TTC549 (cell line): Measurements from ENCODE around the gene SEMA4D.

Source experiments
- FAIRE-seq: peaks from 2 replicates; lab custom pipeline; 2012; peaks lifted over from hg19 to GRCh38; lab: Jason Lieb, UNC

SEMA4D gene

DNA sequence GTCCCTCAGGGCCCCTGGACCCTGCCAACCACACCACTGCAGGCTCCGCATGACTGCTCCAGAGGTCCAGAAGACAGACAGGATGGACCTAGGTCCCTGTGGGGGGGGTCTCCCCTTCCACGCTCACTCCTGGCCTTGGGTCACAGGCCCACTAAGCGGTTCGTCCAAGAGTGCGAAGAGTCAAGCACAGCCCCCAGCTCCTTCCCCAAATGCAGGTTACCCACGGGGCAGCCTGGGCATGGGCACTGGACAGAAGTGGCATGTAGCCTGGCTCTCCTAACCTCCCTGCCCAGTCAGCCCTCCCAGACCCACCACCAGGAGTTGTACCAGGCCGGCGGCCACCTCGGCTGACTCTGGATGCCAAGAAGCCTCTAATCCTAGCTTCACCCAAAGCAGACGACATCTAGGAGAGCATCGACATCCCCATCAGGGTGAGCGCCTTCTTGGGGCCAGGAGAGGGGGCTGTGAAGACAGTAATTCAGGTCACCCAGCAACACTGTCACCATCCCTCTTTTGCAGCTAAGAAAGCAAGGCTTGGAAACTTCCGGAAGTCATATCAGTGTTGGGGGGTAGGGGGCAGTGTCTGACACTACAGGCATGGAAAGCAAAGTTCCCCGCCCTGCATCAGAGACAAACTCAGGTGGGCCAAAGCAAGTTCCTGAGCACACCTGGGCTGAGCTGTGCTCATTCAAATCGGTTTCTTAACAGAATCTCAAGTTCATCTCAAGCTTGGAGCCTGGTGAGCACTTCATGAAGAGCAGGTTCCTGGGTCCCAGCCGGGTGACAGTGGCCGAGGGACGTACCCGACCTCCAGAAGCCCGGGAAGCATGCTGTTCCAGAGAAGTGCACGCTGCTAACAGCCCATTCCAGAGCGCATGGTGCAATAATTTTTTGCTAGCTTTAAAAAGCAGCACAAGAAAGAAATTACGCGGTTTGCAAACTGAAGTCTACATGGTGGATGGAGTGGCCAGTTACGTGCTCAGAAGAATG, 68.7 kb downstream of the SEMA4D start:
- no peak for FAIRE-seq

- FAIRE-seq, result no peak
Measured at GRCh38 chr9:89428222-89428761, 69.6 kb downstream of the SEMA4D start.

DNA sequence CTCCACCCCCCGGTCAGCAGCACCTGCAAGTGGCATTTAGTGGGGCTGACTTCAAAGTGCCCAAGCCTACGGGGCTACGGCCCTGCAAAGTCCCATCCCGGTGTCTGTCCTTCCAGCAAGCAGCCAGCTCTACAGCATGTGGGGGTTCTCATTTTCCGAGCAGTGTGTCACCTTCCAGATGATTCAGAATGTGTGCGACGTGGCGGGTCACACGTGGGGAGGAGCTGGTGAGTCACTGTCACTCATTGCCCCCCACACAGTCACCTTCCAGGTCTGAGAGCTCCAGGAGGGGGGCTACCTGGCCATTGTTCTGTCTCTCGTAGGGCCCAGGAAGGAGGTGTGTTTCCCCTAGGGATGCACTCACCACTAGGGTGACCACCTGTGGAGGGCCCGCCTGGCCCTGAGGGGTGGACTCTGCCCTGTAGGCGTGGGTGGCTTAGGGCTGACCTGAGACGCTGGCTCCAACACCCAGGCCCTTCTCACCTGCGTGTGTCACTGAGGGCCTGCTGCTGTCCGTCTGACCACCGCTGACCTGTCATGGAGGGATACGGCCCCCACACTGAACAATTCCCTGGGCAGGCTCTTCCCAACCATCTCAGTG, 70.2 kb downstream of the SEMA4D start:
- no peak for FAIRE-seq

DNA sequence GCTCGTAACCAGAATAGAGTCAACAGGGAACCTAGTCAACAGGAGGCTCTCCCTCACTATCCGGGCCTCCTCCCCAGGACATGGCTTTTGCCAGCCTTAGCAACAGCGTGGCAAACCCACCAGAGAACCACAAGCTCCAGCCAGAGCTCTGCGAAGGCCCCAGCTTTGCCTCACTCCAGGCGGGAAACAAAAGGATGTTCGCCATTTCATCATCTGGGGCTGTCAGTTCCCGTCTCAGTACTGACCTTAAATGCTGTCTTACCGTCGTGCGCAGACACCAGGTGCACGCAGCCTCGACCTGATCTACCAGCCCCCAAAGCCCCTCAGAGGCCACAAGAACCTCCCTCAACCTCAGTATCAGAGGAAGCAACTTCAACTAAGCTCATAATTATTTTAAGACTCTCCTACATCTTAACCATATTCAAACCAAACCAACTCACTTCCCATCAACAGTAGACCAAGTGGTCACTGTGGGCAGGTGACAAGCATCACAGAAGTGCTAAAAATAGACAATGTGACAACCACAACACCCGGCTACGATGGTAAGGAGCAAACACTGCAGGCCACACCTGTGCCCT, 71.4 kb downstream of the SEMA4D start:
- FAIRE-seq, result no peak

GRCh38 chr9:89425921-89426383, 72.0 kb downstream of the SEMA4D start:
- no peak for FAIRE-seq

GRCh38 chr9:89425024-89425805, 72.7 kb downstream of the SEMA4D start:
- no peak for FAIRE-seq

DNA sequence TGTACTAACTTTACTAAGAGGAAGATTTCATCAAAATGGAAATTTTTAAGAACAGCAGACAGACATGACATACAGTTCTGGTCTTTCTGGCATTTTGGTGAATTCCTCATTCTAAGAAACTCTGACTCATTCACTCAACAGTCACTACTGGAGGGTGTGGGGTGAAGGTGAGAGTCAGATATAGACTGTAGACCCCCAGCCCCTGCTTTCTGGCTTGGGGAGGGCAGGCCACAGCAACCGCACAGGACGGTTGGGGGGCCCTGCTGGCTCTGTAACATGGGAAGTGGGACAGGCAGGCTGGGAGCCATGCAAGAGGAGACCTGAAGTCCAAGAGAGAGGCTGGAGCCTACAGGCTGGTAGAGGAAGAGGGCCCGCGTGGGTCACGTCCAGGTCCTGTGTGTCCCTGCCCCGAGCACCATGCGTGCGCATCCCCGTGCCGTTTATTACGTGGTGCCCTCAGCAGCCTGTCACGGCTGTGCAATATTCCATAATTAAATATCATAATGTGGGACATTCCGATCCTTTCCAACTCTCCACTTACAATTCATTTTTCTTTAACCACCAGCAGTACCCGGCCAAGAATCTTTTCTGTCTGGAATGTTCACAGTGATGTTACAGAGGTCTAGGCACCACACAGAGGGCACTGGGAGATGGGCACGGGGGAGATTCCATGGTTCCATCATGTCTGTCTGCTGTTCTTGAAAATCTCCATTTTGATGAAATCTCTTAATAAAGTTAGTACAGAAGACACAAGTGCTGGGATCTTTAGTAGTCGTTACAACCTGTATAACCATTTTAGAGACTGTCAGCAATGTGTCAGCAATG, 75.5 kb downstream of the SEMA4D start:
- no peak for FAIRE-seq

GRCh38 chr9:89421595-89421994, 76.3 kb downstream of the SEMA4D start:
- FAIRE-seq, result no peak

DNA sequence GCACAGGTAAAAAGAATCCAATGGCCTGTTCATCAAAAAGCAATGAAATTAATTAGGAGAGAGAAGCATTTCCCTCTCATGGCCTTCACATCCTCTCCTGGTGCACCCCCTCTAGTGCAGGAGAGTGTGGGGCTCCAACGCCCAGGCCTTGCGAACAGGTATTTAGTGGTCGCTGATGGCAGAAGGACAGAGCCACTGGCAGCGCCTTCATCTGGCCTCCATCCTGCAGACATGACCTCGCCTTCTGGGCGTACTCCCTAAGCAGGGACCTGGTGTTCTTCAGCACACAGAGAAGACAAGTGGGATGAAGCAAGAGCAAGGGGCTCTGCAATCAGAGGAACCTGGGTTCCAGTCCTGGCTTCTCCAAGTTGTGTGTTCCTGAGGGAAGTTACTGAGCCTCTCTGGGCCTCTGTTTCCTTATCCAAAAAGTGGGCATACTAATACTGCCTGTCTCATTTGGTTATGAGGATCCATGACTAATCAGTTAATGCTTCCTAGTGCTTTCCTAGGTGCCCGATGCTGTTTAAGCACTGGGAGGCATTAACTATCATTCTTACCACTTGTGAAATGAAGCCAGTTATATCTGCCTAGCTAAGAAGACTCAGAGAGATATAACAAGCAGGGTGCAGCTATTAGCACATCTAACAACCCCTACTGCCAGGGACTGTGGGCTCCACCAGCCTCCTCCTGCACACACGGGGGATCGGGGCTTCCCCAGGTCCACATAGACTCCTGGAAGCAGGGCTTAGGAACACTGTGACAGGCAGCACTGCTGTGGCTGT, 77.3 kb downstream of the SEMA4D start:
- no peak for FAIRE-seq

- FAIRE-seq, result no peak
Measured at GRCh38 chr9:89419978-89420394, 77.9 kb downstream of the SEMA4D start.

DNA sequence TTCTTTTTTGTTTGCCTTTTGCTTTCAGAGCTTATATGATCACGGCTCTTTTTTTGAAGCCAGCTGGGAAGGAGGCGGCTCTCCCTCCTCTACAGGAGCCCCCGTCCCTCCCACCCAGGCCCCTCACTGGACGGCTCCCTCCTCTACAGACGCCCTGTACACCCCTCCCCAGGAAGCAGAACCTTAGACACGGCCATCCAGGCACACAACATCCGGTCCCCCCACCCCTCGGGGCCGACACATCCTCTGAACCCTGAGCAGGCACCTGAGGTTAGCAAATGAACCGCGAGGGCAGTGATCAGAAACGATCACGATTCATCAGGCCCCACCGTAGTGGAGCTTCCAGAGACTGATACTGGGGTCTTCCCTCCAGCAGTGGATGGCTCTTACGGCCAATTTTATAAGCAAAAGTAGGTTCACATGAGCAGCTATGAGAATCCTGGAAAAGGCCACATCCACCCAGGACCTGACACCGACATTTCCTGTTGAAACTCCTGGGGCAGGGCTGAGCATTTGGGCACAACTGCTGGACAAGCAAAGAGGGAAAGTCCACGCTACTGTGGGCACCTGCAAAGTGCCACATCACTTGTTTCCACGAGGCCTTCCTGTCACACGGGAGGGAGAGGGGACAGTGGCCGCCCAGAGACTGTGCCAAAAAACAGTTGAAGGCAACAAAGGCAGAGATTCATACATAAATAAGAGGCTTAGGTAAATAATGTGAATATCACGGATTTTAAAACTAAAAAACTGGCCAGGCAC, 78.9 kb downstream of the SEMA4D start:
- no peak for FAIRE-seq

DNA sequence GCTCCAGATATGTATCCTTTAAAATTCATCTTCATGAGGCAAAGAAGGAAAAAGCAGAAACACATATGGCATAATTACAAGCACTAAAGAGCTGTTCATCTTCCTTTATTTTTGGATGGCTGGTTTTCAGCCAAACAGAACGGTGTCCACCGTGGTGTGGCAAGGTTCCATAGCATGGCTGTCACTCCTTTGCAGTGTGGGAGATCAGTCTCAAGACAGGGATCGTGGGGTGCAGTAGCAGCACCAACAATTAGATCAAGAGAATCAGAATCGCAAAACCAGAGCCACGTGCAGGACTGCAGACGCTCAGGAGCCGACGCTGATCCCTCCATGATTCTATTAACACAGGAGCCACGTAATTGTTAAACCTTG, 79.5 kb downstream of the SEMA4D start:
- FAIRE-seq, result no peak

DNA sequence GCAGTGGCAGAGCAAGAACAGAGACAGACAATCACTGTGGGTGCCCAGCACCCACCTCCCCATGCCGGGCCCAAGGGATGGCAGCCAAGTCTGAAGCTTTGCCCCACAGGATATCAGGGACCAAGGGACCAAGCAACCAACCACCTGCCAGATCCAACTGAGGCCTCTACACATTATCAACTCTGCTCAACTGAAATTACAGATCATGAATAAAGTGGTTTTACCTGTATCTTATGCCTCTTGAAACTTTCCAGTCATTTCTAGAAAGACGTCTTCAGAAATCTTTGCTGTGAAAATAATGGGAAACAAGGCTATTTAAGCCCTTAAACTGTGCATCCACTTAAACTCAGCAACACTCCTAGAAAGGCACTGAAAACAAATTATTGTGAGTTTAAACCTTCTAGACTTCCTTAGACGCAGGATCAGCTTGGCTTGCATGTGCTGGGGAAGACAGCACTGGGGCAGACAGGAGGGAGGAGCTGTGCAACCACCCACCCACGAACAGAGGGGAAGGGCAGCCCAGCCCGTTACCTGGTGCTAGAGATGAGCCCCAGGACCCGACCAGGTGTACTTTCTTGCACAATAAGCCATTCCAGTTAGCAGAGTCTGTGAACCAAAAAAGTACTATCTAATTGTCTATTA, 80.0 kb downstream of the SEMA4D start:
- FAIRE-seq, result no peak

DNA sequence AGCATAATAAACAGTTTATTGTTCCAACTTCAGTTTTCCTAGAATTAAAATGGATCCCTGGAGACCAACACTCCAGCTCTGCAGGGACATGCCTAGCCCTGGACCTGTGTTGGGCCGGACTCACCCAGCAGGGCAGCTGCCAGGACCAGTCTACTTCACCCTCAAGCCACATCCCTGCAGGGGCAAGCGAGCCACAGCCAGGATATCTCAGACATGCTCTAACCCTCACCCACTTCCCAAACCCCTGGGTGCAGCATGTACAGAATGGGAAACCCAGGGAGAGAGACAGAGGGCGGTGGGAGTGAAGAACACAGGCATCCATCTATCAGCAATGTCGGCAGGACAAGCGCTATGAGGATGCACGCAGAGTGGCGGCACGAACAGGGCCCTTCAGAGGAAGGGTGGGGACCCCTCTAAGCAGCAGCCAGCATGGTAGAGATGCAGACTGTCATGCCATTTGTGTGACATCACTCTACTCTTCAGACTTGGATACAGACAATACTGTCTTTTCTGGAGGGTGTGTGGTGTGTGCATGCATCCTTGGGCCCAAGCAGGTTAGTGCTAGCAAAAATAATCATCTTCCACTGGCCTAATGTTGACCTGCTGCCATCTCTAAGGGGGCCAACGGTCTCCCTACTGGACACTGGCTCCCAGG, 83.1 kb downstream of the SEMA4D start:
- FAIRE-seq, result no peak

- FAIRE-seq, result no peak
Measured at GRCh38 chr9:89413963-89414638, 83.8 kb downstream of the SEMA4D start.

- no peak for FAIRE-seq
Measured at GRCh38 chr9:89412951-89413350, 85.0 kb downstream of the SEMA4D start.

GRCh38 chr9:89412541-89412940, 85.4 kb downstream of the SEMA4D start:
- no peak for FAIRE-seq

DNA sequence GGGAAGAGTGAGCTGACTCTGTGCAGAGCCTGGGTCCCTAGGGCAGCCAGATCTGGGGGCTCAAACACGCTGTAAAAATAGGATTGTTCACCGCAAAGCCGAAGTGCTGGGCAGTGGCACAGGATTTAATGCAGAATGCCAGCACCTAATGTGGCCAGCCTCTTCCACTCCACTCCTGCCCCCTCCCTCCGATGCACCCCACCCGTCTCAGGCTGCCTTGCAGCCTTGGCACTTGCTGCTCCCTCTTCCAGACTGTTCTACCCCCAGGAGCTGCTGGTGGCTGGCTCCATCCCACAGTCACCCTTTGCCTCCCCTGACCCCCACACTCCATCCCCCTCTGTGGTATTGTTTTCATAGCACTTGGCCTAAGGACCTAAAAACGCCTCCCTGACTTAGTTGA, 86.2 kb downstream of the SEMA4D start:
- no peak for FAIRE-seq
